ENCODE measurements around the gene MACROD1.
A peak's percentile ranks its signal among the peaks of the same experiment; 100 is the strongest.

Gene MACROD1

DNA sequence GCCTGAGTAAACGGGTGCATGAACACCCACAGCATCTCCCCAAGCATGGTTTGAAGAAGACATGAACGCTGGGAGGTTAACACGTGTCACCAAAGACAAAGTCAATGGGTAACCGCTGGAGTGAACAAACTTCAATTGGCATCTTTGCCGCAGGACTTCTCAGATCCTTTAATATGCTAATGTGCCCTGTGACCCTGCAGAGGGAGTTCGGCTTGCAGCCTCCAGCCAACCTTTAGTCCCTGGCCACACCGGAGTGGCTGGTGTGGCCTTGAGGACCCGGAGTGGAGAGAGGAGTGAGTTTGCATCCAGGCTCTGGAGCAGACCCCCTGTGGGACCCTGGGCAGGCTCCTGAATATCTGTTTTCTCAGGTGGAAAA is 73.2 kb downstream of the MACROD1 start:
- DNase-seq (ENCODE audit: low read depth in 2 of 2) = no peak

DNA sequence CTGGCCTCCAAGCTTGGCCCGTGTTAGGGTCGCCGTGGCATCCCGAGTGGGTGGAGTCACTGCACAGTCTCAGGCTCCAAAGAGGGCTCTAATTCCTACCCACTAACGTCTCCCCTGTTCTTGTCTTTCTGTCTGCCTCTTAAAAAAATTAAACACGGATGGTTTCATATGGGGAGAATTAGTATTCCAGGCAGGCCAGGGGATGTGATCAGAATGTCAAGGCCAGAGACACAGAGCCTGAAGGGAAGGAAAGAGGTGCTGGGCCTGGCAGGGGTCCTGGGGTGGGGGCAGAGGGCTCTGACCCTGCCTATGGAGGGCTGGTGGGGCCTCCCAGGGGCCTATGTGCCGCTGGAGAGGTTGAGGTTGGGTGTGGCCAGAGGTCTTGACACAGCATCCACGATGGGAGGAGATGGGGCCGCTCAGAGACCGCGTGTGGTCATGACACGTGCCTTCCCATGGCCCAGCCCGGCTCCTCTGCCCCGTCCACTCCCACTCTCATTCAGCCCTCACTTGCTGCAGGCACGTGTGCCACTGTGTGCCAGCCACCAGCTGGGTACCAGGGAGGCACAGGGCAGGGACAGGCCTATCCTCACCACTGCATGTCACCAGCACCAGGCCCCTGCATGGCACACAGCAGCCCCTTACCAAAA is 73.7 kb downstream of the MACROD1 start:
- DNase-seq (ENCODE audit: low read depth in 2 of 2) = no peak

DNA sequence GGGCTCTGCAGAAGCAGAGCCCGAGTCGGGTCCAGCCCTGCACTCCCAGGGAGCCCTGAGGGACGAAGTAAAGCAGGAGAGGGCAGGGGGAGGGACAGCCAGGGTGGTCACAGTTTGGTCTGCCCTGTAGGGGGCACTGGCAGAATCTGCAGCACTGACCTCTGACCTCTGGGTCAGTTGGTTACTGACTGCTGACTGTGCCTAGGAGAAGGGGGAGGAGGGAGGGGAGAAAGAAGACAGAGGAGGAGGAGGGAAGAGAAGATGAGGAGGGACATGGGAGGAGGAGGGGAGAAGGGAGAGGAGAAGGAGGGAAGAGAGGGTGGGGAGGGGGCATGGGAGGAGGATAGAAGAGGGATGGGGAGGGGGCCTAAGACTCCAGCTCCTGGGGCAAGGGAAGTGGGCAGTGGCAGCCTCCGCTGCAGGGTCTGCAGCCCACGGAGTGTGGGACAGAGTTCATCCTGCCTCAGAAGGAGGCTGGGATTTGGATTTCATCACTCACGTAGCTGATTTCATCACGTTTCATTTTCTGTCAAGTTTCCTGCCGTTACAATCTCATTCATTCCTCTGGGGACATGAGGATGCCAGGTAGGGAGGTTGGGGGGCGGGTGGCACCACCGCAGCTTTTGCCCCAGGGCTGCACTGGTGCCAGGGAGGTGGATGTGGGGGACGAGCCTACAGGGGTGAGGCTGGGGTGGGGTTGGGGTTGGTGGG is 75.0 kb downstream of the MACROD1 start:
- peak; percentile 43 to 45 for DNase-seq (ENCODE audit: low read depth in 2 of 2)

GRCh38 chr11:64089915-64090805 is 75.8 kb downstream of the MACROD1 start:
- DNase-seq (ENCODE audit: low read depth in 2 of 2) = no peak

DNA sequence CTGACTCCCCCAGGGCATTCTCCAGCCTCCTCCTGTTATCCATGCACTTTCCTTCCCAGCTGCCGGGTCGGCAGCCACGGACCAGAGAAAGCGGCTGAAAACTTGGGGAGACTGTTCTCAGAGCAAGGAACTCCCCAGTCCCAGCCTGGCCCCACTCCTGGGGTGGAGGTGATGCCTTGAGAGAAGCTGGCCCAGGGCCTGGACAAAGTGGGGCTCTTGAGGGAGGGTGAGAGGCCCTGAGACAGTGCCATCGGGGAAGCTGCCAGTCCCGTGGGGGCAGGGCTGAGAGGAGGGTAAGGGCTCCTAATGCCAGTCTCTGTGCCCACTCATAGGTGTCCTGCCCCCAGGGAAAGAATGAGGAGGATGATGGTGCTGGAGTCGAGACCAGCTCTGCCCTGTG is 76.4 kb downstream of the MACROD1 start:
- no peak for DNase-seq (ENCODE audit: low read depth in 2 of 2)

- DNase-seq (ENCODE audit: low read depth in 2 of 2) = no peak
These were observed 76.9 kb downstream of the MACROD1 start for GRCh38 chr11:64089027-64089360.

- DNase-seq (ENCODE audit: low read depth in 2 of 2) = no peak
These were observed 77.5 kb downstream of the MACROD1 start for GRCh38 chr11:64088162-64089026.

- DNase-seq (ENCODE audit: low read depth in 2 of 2) = no peak
These were observed 79.4 kb downstream of the MACROD1 start for GRCh38 chr11:64086258-64087123.

DNA sequence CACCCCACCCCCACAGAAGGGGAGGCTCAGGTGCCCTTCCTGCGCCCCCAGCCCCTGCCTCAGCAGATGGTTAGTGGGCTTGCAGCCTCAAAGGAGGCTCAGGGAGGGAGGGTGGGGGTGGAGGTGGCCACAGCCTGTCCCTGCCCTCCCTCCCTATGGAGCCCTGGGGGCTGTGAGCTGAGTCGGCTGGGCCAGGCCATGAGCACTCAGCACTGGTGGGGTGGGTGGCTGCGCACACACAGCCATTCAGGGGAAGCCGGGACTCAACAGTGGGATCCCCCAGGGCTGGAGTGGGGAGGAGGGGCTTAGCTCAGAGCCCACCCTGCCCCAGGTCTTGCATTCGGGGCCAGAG is 80.0 kb downstream of the MACROD1 start:
- DNase-seq (ENCODE audit: low read depth in 2 of 2) = no peak

DNA sequence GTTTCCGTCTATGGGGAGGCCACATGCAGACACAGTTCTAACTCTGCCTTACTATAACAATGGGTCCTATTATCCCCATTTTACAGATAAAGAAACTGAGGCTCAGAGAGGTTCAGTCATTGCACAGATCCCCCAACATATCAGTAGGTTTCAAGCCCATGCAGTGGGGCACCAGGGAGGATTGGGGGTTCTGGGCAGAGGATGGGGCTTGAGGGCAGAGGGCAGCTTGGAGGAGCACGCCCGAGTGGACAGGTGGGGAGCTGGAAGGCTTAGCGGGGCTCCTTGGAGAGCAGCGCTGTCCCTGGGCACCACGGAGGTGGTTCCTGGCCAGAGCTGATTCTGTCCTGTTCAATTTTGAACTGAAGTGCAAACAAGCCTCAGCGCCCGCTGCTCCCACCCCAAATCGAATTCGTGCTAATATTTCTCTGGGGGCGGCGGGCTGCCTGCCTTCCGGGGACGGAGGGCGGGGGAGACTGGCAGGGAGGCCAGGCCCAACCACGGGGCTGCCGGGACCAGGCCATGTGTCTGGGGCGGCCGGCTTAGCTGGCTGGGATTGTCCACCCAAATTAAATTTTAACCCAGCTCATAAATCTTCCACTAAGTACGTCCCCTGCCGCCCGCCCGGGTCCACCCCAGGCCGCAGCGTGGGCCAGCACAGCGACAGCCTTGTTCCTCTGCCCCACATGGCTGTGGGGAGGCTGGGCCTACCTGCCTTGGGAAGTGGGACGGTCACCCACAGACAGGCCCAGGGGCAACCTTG is 80.8 kb downstream of the MACROD1 start:
- DNase-seq (ENCODE audit: low read depth in 2 of 2) = no peak

- no peak for DNase-seq (ENCODE audit: low read depth in 2 of 2)
These were observed 81.6 kb downstream of the MACROD1 start for GRCh38 chr11:64084146-64084950.

- DNase-seq (ENCODE audit: low read depth in 2 of 2) = no peak
These were observed 82.4 kb downstream of the MACROD1 start for GRCh38 chr11:64083398-64084080.

DNA sequence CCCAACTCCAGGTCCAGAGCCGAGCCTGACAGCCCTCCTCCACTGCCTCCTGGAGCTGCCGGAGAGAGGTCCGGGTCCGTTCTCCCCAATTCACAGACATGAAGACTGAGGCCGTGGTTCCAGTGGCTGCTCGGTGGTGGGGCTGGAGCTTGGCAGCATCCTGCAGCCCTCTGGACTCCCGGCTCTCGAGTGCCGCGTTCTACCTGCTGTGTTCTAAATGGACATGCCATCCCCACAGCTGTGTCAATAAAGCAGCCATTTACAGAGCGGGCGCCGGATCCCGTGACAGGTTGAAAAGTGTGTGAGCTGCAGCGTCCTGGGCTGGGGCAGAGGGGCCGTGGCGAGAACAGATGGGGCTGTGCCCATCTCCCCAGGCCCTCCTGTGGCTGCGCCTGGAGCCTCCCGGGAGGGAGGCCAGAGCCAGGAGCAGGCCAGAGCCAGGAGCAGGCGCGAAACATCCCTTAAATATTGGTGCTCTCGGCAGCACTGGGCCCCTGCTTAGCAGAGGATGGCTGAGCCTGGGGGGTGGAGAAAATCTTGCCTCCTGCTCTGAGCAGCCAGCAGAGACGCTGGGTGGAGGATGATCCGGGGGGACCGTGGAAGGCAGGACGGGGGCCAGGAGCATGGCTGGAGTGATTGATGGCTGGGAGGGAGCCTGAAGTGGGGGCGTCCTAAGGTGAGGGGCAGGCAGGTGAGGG is 84.0 kb downstream of the MACROD1 start:
- no peak for DNase-seq (ENCODE audit: low read depth in 2 of 2)

DNA sequence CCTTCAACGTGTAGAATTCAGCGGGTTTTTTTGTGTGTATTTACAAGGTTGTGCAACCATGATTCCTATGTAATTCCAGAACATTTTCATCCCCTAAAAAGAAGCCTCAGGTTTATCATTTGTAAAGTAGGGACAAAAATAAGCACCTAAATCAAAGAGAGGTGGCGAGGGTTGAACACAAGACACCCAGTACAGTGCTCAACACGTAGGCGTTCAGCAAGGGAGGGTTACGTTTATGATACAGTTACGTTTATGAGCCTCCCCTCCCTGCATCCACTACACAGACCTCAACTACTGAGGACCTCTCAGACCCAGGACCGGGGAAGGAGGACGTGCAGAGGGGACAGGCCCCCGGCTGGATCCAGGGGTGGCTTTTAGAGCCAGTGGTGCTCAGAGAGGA is 85.5 kb downstream of the MACROD1 start:
- no peak for DNase-seq (ENCODE audit: low read depth in 2 of 2)

DNA sequence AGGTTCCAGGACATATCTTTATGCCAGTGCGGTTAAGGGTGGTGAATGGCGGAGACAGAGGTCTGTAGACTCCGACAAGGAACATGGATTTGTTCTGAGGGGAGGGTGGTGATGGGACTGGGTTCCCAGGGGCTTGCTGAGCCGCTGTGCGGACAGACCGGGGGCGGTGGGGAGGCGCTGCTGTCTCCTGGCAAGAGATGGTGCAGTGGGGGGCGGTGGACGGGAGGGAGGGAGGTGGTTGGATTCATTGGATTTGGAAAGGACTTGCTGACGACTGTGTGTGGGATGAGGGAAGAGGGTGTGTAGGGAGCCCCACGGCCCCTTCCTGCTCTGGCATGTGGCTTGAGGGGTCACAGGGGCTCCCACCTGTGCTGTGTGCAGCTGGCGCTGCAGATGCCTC is 87.0 kb downstream of the MACROD1 start:
- DNase-seq (ENCODE audit: low read depth in 2 of 2) = no peak

- no peak for DNase-seq (ENCODE audit: low read depth in 2 of 2)
These were observed 87.6 kb downstream of the MACROD1 start for GRCh38 chr11:64078284-64078683.

- no peak for DNase-seq (ENCODE audit: low read depth in 2 of 2)
These were observed 88.3 kb downstream of the MACROD1 start for GRCh38 chr11:64077607-64078006.

DNA sequence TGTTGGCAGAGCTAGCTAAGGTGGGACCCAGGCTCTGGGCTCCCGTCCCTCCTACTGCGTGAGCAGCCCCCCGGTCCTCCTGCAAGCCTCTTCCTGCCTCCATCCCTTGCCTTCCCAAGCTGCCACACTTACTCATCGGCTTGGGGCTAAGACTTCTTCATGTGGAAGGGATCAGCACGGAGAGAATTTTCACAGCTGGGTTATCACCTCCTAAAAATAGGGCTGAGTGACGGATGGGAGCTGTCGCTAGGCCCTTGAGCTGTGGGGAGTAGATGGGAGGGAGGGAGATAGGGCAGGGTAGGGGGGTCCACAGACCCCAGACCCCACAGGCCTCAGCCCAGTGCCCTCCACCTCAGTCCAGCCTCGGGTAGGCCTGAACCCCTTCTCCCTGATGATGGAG is 89.2 kb downstream of the MACROD1 start:
- DNase-seq (ENCODE audit: low read depth in 2 of 2) = no peak
